SK-N-MC (cell line): ENCODE results near the gene PRPF19.

Source experiments
- DNase-seq: peaks from one replicate; pipeline ENCODE4 v3.0.0-alpha.2; 2011; ENCODE audit warnings: low read depth, low spot score
- H3K27ac ChIP-seq: fragments of 200-600 bp; sonication (generic); 2 replicates; pipeline ENCODE4 v1.5.1; 2016; ENCODE audit warnings: mixed run types
- H3K36me3 ChIP-seq: fragments of 200-600 bp; sonication (generic); 2 replicates; pipeline ENCODE4 v1.6.1; 2017; ENCODE audit warnings: antibody characterized with exemption, low read length, mixed read lengths; ENCODE audit not compliant: insufficient read depth
- H3K4me3 ChIP-seq: fragments of 200-600 bp; sonication (generic); 2 replicates; pipeline ENCODE4 v1.5.1; 2016
- H3K9ac ChIP-seq: fragments of 200-600 bp; sonication (generic); 2 replicates; pipeline ENCODE4 v1.8.0; 2017; ENCODE audit warnings: mixed run types, mixed read lengths; ENCODE audit not compliant: insufficient read length
- H3K9me3 ChIP-seq: fragments of 200-600 bp; sonication (generic); 2 replicates; pipeline ENCODE4 v1.6.1; 2017; ENCODE audit warnings: low read depth, mild to moderate bottlenecking, antibody characterized with exemption, low read length, moderate library complexity, mixed read lengths
- EZH2 ChIP-seq: fragments of 200-600 bp; sonication (generic); IDR thresholded peaks from one replicate; pipeline ENCODE4 v1.6.1; 2017; ENCODE audit warnings: antibody characterized with exemption
- FOXP2 ChIP-seq: optimal IDR thresholded peaks from 2 replicates; pipeline ENCODE3; 2011; ENCODE audit warnings: mild to moderate bottlenecking, moderate library complexity; ENCODE audit not compliant: insufficient read depth; ENCODE audit errors: extremely low read length, control extremely low read depth
- POLR2AphosphoS5 ChIP-seq: IDR thresholded peaks from 2 replicates; pipeline ENCODE4 v1.6.1; 2012; ENCODE audit warnings: mild to moderate bottlenecking, low read depth, low read length, borderline replicate concordance

Gene PRPF19

GRCh38 chr11:60857378-60858232 lies 48.8 kb downstream of the PRPF19 start:
- Histone ChIP-seq H3K36me3 (no peaks in the 10 kb centered on the region), H3K9me3 (no peaks in the 10 kb centered on the region), H3K4me3 (no peak overlapping the region), H3K9ac (no peak overlapping the region), H3K27ac (no peak overlapping the region)
- DNase-seq, result no peak
- TF ChIP-seq EZH2 (no peak), FOXP2 (no peak), POLR2AphosphoS5 (no peak)

- no peak within 1 kb of the TSS for H3K4me3 ChIP-seq
- no peak for DNase-seq
Observed at GRCh38 chr11:60855726-60856633, 50.4 kb downstream of the PRPF19 start, which contains the start of gene PTGDR2. TSS of gene PTGDR2 (minus strand) at chr11:60855950. CDS start at chr11:60853722, 2,228 bp downstream.

GRCh38 chr11:60854847-60855725 lies 51.3 kb downstream of the PRPF19 start:
- Histone ChIP-seq H3K9ac (no peak overlapping the region), H3K9me3 (no peaks in the 10 kb centered on the region), H3K4me3 (no peak overlapping the region), H3K27ac (no peak overlapping the region), H3K36me3 (peaks cover 13% of the 10 kb centered on the region; the same call in 1 of the 2 replicates)
- DNase-seq, result no peak
- TF ChIP-seq FOXP2, result no peak
- no peak for TF ChIP-seq POLR2AphosphoS5
- TF ChIP-seq EZH2, result no peak

More at GRCh38 chr11:60855726-60856633, 50.4 kb downstream of the PRPF19 start, which contains the start of gene PTGDR2:
- TF ChIP-seq FOXP2 (no peak), POLR2AphosphoS5 (no peak), EZH2 (no peak)
- H3K9me3 ChIP-seq, result no peaks in the 10 kb centered on the region
- no peak within 1 kb of the TSS for H3K9ac ChIP-seq
- peaks cover 7% of the 10 kb centered on the region; the same call in 1 of the 2 replicates for H3K36me3 ChIP-seq
- H3K27ac ChIP-seq, result no peak within 1 kb of the TSS

- Histone ChIP-seq H3K36me3 (peaks cover 17% of the 10 kb centered on the region; the same call in 1 of the 2 replicates), H3K9me3 (no peaks in the 10 kb centered on the region), H3K9ac (no peak overlapping the region), H3K27ac (no peak overlapping the region), H3K4me3 (no peak overlapping the region)
- TF ChIP-seq POLR2AphosphoS5 (no peak), EZH2 (no peak), FOXP2 (no peak)
- DNase-seq, result no peak
Observed at GRCh38 chr11:60854140-60854846, 52.1 kb downstream of the PRPF19 start.

GRCh38 chr11:60852982-60853950 lies 53.1 kb downstream of the PRPF19 start:
- TF ChIP-seq FOXP2 (no peak), POLR2AphosphoS5 (no peak), EZH2 (no peak)
- H3K4me3 ChIP-seq, result no peak overlapping the region
- H3K27ac ChIP-seq, result no peak overlapping the region
- no peaks in the 10 kb centered on the region for H3K9me3 ChIP-seq
- DNase-seq, result no peak
- no peak overlapping the region for H3K9ac ChIP-seq
- H3K36me3 ChIP-seq, result peaks cover 26% of the 10 kb centered on the region; the same call in 1 of the 2 replicates

- no peak overlapping the region for H3K9ac ChIP-seq
- peaks cover 35% of the 10 kb centered on the region; the same call in 1 of the 2 replicates for H3K36me3 ChIP-seq
- no peak for DNase-seq
- no peak overlapping the region for H3K4me3 ChIP-seq
- H3K27ac ChIP-seq, result no peak overlapping the region
- no peak for TF ChIP-seq EZH2
- no peak for TF ChIP-seq FOXP2
- no peak for TF ChIP-seq POLR2AphosphoS5
- no peaks in the 10 kb centered on the region for H3K9me3 ChIP-seq
Observed at GRCh38 chr11:60852117-60852981, 54.0 kb downstream of the PRPF19 start.
